K562 (cell line): Measurements from ENCODE around the gene EDDM3A. TPM values are rescaled to one million over a fixed set of nuclear protein-coding genes. Genes with fewer than 3 reads are reported as not detected.

ENCODE experiments used
- ATAC-seq: fragments of 200-7000 bp; cut with Tn5 transposase; 3 replicates; pipeline ENCODE4 v1.9.1; 2020; ENCODE audit warnings: moderate library complexity
- BruUV-seq: library from RNA; stranded (reverse); fragments of 400-500 nt; replicated peaks from 2 replicates; lab custom pipeline; 2021; lab: Mats Ljungman, UMichigan
- CTCF ChIA-PET: fragments of 300-600 bp; formaldehyde crosslinking; extraction: SDS; loops from one replicate; lab custom pipeline; 2021; ENCODE audit warnings: low intra/inter-chr PET ratio; lab: Yijun Ruan, JAX
- POLR2A ChIA-PET: fragments of 300-600, 350-650 bp; sonication (Branson Sonifier 250); formaldehyde crosslinking; extraction: SDS; loops from one replicate; lab custom pipeline; 2021; ENCODE audit warnings: antibody characterized with exemption, inconsistent platforms; lab: Yijun Ruan, JAX
- DNase-seq, 4 experiments: peaks; one replicate each; pipeline versions ENCODE4 v3.0.0 to v3.0.0-alpha.2; 2011 to 2018; ENCODE audit warnings: low spot score in 3 of 4, mixed read lengths in 3 of 4; ENCODE audit errors: extremely low read depth in 1 of 4
- FAIRE-seq: peaks from 2 replicates; lab custom pipeline; 2011; peaks lifted over from hg19 to GRCh38; lab: Jason Lieb, UNC
- H2AFZ ChIP-seq: 2 replicates; pipeline ENCODE4 v1.6.0; 2011; ENCODE audit warnings: low read depth, low read length, control low read depth, inconsistent platforms
- H3K27ac ChIP-seq: fragments of 200-600 bp; 3 replicates; pipeline ENCODE4 v1.8.0; 2011; ENCODE audit warnings: low read depth, mild to moderate bottlenecking, control low read depth, inconsistent platforms, low read length, moderate library complexity, mixed read lengths; ENCODE audit errors: extremely low read depth
- H3K27me3 ChIP-seq, 2 experiments: fragments of 300-600 bp in 1 of 2; 2 replicates in 1 of 2; 3 replicates in 1 of 2; pipeline versions ENCODE4 v1.6.0 to v1.8.0; 2011; ENCODE audit warnings: inconsistent platforms in 2 of 2, low read length in 2 of 2, mild to moderate bottlenecking in 1 of 2, mixed read lengths in 1 of 2, moderate library complexity in 1 of 2; ENCODE audit not compliant: control insufficient read depth in 2 of 2, insufficient read depth in 2 of 2
- H3K36me3 ChIP-seq: fragments of 300-600 bp; 3 replicates; pipeline ENCODE4 v1.8.0; 2011; ENCODE audit warnings: mild to moderate bottlenecking, low read length, inconsistent platforms; ENCODE audit not compliant: control insufficient read depth, insufficient read depth
- H3K4me1 ChIP-seq, 2 experiments: fragments of 200-600 bp in 1 of 2; replicated peaks in 1 of 2; 2 replicates in 1 of 2; 3 replicates in 1 of 2; pipeline versions ENCODE4 v1.5.1 to v1.8.0; 2011; ENCODE audit warnings: inconsistent platforms in 2 of 2, low read length in 2 of 2, mild to moderate bottlenecking in 1 of 2, mixed read lengths in 1 of 2, moderate library complexity in 1 of 2; ENCODE audit not compliant: control insufficient read depth in 2 of 2, insufficient read depth in 2 of 2
- H3K4me2 ChIP-seq: 2 replicates; pipeline ENCODE4 v1.6.1; 2011; ENCODE audit warnings: low read length, control low read depth, inconsistent platforms, mixed read lengths; ENCODE audit not compliant: insufficient read depth
- H3K4me3 ChIP-seq: fragments of 200-600 bp; sonication (generic), shearing (Covaris generic); 2 replicates; pipeline ENCODE4 v1.5.1; 2016; ENCODE audit warnings: control low read depth, inconsistent platforms
- H3K79me2 ChIP-seq: fragments of 200-600 bp; 3 replicates; pipeline ENCODE4 v1.8.0; 2011; ENCODE audit warnings: low read length, inconsistent platforms; ENCODE audit not compliant: control insufficient read depth, insufficient read depth
- H3K9ac ChIP-seq, 2 experiments: 2 replicates each; pipeline versions ENCODE4 v1.6.0 to v1.6.1; 2011; ENCODE audit warnings: low read depth in 2 of 2, low read length in 2 of 2, control low read depth in 1 of 2, inconsistent platforms in 1 of 2, mild to moderate bottlenecking in 1 of 2, mixed read lengths in 1 of 2; ENCODE audit not compliant: insufficient read depth in 1 of 2
- H3K9me1 ChIP-seq: one replicate; pipeline ENCODE4 v1.6.0; 2011; ENCODE audit warnings: inconsistent platforms, mild to moderate bottlenecking, low read length, moderate library complexity; ENCODE audit not compliant: control insufficient read depth, insufficient read depth
- H3K9me3 ChIP-seq: replicated peaks from 2 replicates; pipeline ENCODE4 v1.5.1; 2011; ENCODE audit warnings: low read depth, low read length, inconsistent platforms; ENCODE audit not compliant: control insufficient read depth, insufficient read depth
- H4K20me1 ChIP-seq: replicated peaks from 2 replicates; pipeline ENCODE4 v1.6.1; 2011; ENCODE audit warnings: low read length, inconsistent platforms, mixed read lengths; ENCODE audit not compliant: control insufficient read depth, insufficient read depth
- CAMTA2 ChIP-seq: fragments of 250-450 bp; sonication (Bioruptor Pico); conservative IDR thresholded peaks from 2 replicates; pipeline ENCODE4 v1.5.1; 2022
- GABPB2 ChIP-seq: fragments of 250-450 bp; sonication (Bioruptor Pico); conservative IDR thresholded peaks from 2 replicates; pipeline ENCODE4 v1.5.1; 2021; ENCODE audit warnings: mild to moderate bottlenecking
- HDAC8 ChIP-seq: fragments of 450-650 bp; IDR thresholded peaks from 2 replicates; pipeline ENCODE4 v1.6.1; 2016; ENCODE audit warnings: mild to moderate bottlenecking, missing genetic modification characterization, moderate library complexity, missing compliant biosample characterization
- JUN ChIP-seq, 2 experiments: sonication (generic) in 1 of 2; formaldehyde crosslinking in 1 of 2; IDR thresholded peaks; 2 replicates each; pipeline versions ENCODE4 v1.6.1 to v1.8.0; 2012 to 2022; ENCODE audit warnings: borderline replicate concordance in 2 of 2, mild to moderate bottlenecking in 2 of 2, improper control_type of control experiment in 1 of 2, low read depth in 1 of 2, low read length in 1 of 2, missing genetic modification reagents in 1 of 2
- KAT7 ChIP-seq: sonication (generic); formaldehyde crosslinking; IDR thresholded peaks from 2 replicates; pipeline ENCODE4 v1.8.0; 2022; ENCODE audit warnings: missing genetic modification reagents, mild to moderate bottlenecking, borderline replicate concordance
- KAT8 ChIP-seq: fragments of 450-650 bp; IDR thresholded peaks from 2 replicates; pipeline ENCODE4 v1.6.1; 2016; ENCODE audit warnings: low read depth, mild to moderate bottlenecking
- MTA3 ChIP-seq: fragments of 450-650 bp; formaldehyde crosslinking; IDR thresholded peaks from 2 replicates; pipeline ENCODE4 v1.6.1; 2017; ENCODE audit warnings: mild to moderate bottlenecking, borderline replicate concordance
- PHF8 ChIP-seq: fragments of 200-600 bp; sonication (generic); IDR thresholded peaks from 2 replicates; pipeline ENCODE4 v1.6.1; 2012; ENCODE audit warnings: mixed run types, mild to moderate bottlenecking, inconsistent platforms, low read length, moderate library complexity, borderline replicate concordance
- TCF7 ChIP-seq: sonication (generic); IDR thresholded peaks from 2 replicates; pipeline ENCODE4 v1.6.1; 2016; ENCODE audit warnings: antibody characterized with exemption, borderline replicate concordance
- TSC22D4 ChIP-seq: fragments of 450-650 bp; IDR thresholded peaks from 2 replicates; pipeline ENCODE4 v1.6.1; 2016; ENCODE audit warnings: missing genetic modification characterization, missing biosample characterization, control low read depth
- ZBTB8A ChIP-seq: fragments of 450-650 bp; IDR thresholded peaks from 2 replicates; pipeline ENCODE4 v1.6.1; 2018; ENCODE audit warnings: mild to moderate bottlenecking, moderate library complexity; ENCODE audit not compliant: partially characterized antibody
- ZNF165 ChIP-seq: fragments of 250-450 bp; sonication (Bioruptor Pico); IDR thresholded peaks from 2 replicates; pipeline ENCODE4 v1.4.0; 2020; ENCODE audit warnings: borderline replicate concordance
- ZNF316 ChIP-seq: fragments of 450-650 bp; IDR thresholded peaks from 2 replicates; pipeline ENCODE4 v1.6.1; 2016
- WGBS: fragments of 100-300 bp; shearing (Covaris generic); methylation state at CpG from one replicate; pipeline ENCODE4 v1.1.6; 2016; ENCODE audit warnings: low coverage, mixed read lengths; ENCODE audit not compliant: insufficient coverage; ENCODE audit errors: missing lambda C conversion rate; 5-methylcytosine and 5-hydroxymethylcytosine counted together
- in situ Hi-C: fragments of 300-500 bp; cut with MboI; formaldehyde crosslinking; loops from 4 replicates; pipeline ENCODE4 v1.15.0; 2018; ENCODE audit warnings: inconsistent platforms, mixed read lengths
- intact Hi-C: fragments of 100-400 bp; cut with micrococcal nuclease; formaldehyde crosslinking; loops from 2 replicates; pipeline ENCODE4 v1.14.2; 2022
- polyA plus RNA-seq, 8 experiments: library from polyadenylated mRNA; depleted of rRNA in 4 of 8; stranded (reverse) in 5 of 8; unstranded in 3 of 8; fragments of >200 nt; fragmentation: Nextera tagmentation in 2 of 8; fragmentation: Illumina TruSeq in 1 of 8; extraction: Ambion mirVana in 2 of 8; extraction: Trizol in 1 of 8; gene quantifications; 2 replicates each; pipeline versions ENCODE4 v1.2.1 to v1.2.3, GENCODE V29; 2011 to 2014; ENCODE audit warnings: inconsistent platforms in 1 of 8, missing spikeins in 1 of 8
- total RNA-seq, 7 experiments: library from RNA; depleted of rRNA in 6 of 7; stranded (reverse); fragments of >200 nt in 6 of 7; fragmentation: Illumina TruSeq in 2 of 7; extraction: Trizol in 2 of 7; gene quantifications; 2 replicates each; pipeline versions ENCODE4 v1.2.1 to v1.2.3, GENCODE V29; 2011 to 2021; ENCODE audit warnings: low replicate concordance in 1 of 7
- TF ChIP-seq, protein P1 (sequence below): fragments of 450-650 bp; formaldehyde crosslinking; IDR thresholded peaks from 2 replicates; pipeline ENCODE4 v1.4.0; 2020; ENCODE audit warnings: mild to moderate bottlenecking, moderate library complexity
- TF ChIP-seq, protein P2 (sequence below): sonication (generic); formaldehyde crosslinking; IDR thresholded peaks from 2 replicates; pipeline ENCODE4 v1.8.0; 2022; ENCODE audit warnings: missing genetic modification reagents, mild to moderate bottlenecking, borderline replicate concordance
- TF ChIP-seq, protein P3 (sequence below), 3 experiments: IDR thresholded peaks in 2 of 3; conservative IDR thresholded peaks in 1 of 3; 2 replicates each; pipeline ENCODE4 v1.5.1; 2011 to 2012; ENCODE audit warnings: low read length in 3 of 3, mild to moderate bottlenecking in 3 of 3, control low read depth in 2 of 3, improper control_type of control experiment in 1 of 3, inconsistent platforms in 1 of 3, low read depth in 1 of 3, mixed read lengths in 1 of 3, moderate library complexity in 1 of 3; ENCODE audit not compliant: insufficient read depth in 2 of 3
- TF ChIP-seq, protein P4 (sequence below): fragments of 250-450 bp; sonication (Bioruptor Pico); IDR thresholded peaks from 2 replicates; pipeline ENCODE4 v1.8.0; 2021; ENCODE audit warnings: borderline replicate concordance, mild to moderate bottlenecking, moderate library complexity; ENCODE audit not compliant: poor library complexity, severe bottlenecking

The EDDM3A gene
- total and polyA plus RNA-seq, 9 of the 15 experiments (the other 6 are each of a cell fraction or from before 2014, with no cell fraction given) = not detected

DNA sequence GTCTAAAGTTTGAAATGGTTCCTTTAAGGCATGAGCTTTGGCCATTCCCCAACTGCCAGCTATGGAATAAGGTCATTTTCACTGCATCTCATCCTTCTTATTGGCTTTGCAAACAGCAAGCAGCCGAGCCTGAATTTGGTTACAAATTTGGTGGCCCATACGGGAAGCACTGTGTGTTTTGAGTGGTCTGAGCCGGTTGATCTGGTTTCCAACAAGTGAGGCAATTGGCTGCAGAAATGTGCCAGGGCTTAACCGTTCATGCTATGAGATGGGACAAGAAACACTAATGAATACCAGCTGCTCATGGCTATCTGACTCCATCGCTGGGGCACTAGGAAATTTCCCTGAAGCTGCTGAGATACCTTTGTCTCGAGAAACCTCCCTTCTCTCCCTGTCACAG, 9.3 kb downstream of the EDDM3A start:
- intact Hi-C loops (no loop called here), in situ Hi-C loops (loop anchor here (10.0 kb wide), 1 partner anchor 100 kb away; no protein-coding TSS in a partner anchor)
- Histone ChIP-seq H3K4me1 (no peaks in the 10 kb centered on the region; a peak in 2 of 5 replicates), H4K20me1 (no peaks in the 10 kb centered on the region), H3K9me1 (no peaks in the 10 kb centered on the region), H3K79me2 (no peaks in the 10 kb centered on the region), H3K9me3 (peaks cover 7% of the 10 kb centered on the region), H3K4me3 (no peak overlapping the region), H2AFZ (no peak overlapping the region), H3K27ac (no peak overlapping the region), H3K36me3 (no peaks in the 10 kb centered on the region), H3K4me2 (no peak overlapping the region), H3K9ac (no peak overlapping the region), H3K27me3 (no peaks in the 10 kb centered on the region)
- DNase-seq = no peak
- WGBS = 0% methylated on average over 4 of the region's 6 CpGs
- no peak for FAIRE-seq
- CTCF ChIA-PET = no interaction called here
- POLR2A ChIA-PET = interaction anchor here (1.1 kb wide), 1 partner anchor 13 kb away, joined by 3 read pairs; no protein-coding TSS in a partner anchor
- BruUV-seq = no TSS peak
- ATAC-seq = no peak
- no peak for TF ChIP-seq MTA3
- no peak for TF ChIP-seq PHF8
- TF ChIP-seq, protein P1, sequence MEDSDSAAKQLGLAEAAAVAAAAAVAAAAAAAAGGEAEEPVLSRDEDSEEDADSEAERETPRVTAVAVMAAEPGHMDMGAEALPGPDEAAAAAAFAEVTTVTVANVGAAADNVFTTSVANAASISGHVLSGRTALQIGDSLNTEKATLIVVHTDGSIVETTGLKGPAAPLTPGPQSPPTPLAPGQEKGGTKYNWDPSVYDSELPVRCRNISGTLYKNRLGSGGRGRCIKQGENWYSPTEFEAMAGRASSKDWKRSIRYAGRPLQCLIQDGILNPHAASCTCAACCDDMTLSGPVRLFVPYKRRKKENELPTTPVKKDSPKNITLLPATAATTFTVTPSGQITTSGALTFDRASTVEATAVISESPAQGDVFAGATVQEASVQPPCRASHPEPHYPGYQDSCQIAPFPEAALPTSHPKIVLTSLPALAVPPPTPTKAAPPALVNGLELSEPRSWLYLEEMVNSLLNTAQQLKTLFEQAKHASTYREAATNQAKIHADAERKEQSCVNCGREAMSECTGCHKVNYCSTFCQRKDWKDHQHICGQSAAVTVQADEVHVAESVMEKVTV (CRISPR knock-in tag) = no peak
- no peak for TF ChIP-seq ZNF316
- TF ChIP-seq HDAC8 (tag) = no peak
- no peak for TF ChIP-seq ZNF165 (CRISPR knock-in tag)
- no peak for TF ChIP-seq KAT8
- TF ChIP-seq, protein P2, sequence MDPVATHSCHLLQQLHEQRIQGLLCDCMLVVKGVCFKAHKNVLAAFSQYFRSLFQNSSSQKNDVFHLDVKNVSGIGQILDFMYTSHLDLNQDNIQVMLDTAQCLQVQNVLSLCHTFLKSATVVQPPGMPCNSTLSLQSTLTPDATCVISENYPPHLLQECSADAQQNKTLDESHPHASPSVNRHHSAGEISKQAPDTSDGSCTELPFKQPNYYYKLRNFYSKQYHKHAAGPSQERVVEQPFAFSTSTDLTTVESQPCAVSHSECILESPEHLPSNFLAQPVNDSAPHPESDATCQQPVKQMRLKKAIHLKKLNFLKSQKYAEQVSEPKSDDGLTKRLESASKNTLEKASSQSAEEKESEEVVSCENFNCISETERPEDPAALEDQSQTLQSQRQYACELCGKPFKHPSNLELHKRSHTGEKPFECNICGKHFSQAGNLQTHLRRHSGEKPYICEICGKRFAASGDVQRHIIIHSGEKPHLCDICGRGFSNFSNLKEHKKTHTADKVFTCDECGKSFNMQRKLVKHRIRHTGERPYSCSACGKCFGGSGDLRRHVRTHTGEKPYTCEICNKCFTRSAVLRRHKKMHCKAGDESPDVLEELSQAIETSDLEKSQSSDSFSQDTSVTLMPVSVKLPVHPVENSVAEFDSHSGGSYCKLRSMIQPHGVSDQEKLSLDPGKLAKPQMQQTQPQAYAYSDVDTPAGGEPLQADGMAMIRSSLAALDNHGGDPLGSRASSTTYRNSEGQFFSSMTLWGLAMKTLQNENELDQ (CRISPR knock-in tag) = no peak
- no peak for TF ChIP-seq ZBTB8A
- TF ChIP-seq TCF7 = no peak
- TF ChIP-seq, protein P3, sequence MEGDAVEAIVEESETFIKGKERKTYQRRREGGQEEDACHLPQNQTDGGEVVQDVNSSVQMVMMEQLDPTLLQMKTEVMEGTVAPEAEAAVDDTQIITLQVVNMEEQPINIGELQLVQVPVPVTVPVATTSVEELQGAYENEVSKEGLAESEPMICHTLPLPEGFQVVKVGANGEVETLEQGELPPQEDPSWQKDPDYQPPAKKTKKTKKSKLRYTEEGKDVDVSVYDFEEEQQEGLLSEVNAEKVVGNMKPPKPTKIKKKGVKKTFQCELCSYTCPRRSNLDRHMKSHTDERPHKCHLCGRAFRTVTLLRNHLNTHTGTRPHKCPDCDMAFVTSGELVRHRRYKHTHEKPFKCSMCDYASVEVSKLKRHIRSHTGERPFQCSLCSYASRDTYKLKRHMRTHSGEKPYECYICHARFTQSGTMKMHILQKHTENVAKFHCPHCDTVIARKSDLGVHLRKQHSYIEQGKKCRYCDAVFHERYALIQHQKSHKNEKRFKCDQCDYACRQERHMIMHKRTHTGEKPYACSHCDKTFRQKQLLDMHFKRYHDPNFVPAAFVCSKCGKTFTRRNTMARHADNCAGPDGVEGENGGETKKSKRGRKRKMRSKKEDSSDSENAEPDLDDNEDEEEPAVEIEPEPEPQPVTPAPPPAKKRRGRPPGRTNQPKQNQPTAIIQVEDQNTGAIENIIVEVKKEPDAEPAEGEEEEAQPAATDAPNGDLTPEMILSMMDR (IDR thresholded peaks at IDR 0.05 in 2 of 3, conservative IDR thresholded peaks at IDR 0.05 in 1 of 3; ENCODE audit: insufficient read depth in 2 of 3, low read depth in 1 of 3, low read length in 3 of 3) = no peak
- no peak for TF ChIP-seq TSC22D4
- TF ChIP-seq KAT7 (CRISPR knock-in tag) = no peak
- TF ChIP-seq, protein P4, sequence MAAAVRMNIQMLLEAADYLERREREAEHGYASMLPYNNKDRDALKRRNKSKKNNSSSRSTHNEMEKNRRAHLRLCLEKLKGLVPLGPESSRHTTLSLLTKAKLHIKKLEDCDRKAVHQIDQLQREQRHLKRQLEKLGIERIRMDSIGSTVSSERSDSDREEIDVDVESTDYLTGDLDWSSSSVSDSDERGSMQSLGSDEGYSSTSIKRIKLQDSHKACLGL (CRISPR knock-in tag) = no peak
- TF ChIP-seq GABPB2 = no peak
- no peak for TF ChIP-seq JUN (IDR thresholded peaks at IDR 0.05; ENCODE audit: borderline replicate concordance, low read depth, low read length)
- no peak for TF ChIP-seq JUN (CRISPR knock-in tag; IDR thresholded peaks at IDR 0.05; ENCODE audit: borderline replicate concordance)
- TF ChIP-seq CAMTA2 (CRISPR knock-in tag) = no peak
